GM12865 (cell line): ENCODE results near the gene BRSK2.
"Not testable (repeated sequence)": the region's sequence is repeated elsewhere in the genome, so short reads cannot be mapped to it uniquely, and the experiment has no call there.

Experiments used
- DNase-seq: peaks from one replicate; pipeline ENCODE4 v3.0.0; 2010; ENCODE audit warnings: low read depth
- H3K4me3 ChIP-seq: 2 replicates; pipeline ENCODE4 v1.5.1; 2011; ENCODE audit warnings: mild to moderate bottlenecking, low read depth, low read length, control low read depth
- CTCF ChIP-seq: IDR thresholded peaks from 2 replicates; pipeline ENCODE4 v1.5.1; 2011; ENCODE audit warnings: low read length, control low read depth, low read depth, inconsistent platforms; ENCODE audit not compliant: insufficient read depth; ENCODE audit errors: missing control alignments

BRSK2 gene

GRCh38 chr11:1412377-1413095 is 22.8 kb downstream of the BRSK2 start:
- DNase-seq = no peak

DNA sequence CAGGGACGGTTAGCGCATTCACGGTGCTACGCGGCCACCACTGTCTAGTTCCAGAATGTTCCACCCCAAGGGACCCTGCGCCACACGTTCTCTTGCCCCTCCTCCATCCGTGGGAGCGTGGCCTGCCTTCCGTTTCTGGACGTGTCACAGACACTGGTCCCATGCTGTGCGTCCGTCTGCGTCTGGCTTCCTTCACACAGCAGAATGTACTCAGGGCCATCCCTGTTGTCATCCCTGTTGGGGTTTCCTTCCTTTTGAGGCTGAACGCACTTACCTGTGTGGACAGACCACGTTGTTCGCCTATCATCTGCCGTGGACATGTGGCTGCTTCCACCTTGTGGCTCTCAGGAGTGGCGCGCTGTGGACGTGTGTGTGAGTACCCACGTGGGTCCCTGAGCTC is 24.9 kb downstream of the BRSK2 start:
- no peak for TF ChIP-seq CTCF
- no peak overlapping the region for H3K4me3 ChIP-seq
- DNase-seq = no peak

More at GRCh38 chr11:1412377-1413095, 22.8 kb downstream of the BRSK2 start:
- no peak overlapping the region for H3K4me3 ChIP-seq
- TF ChIP-seq CTCF = no peak

- H3K4me3 ChIP-seq = no peak overlapping the region
- DNase-seq = no peak
- no peak for TF ChIP-seq CTCF
Measured at GRCh38 chr11:1415631-1416030, 25.9 kb downstream of the BRSK2 start.

DNA sequence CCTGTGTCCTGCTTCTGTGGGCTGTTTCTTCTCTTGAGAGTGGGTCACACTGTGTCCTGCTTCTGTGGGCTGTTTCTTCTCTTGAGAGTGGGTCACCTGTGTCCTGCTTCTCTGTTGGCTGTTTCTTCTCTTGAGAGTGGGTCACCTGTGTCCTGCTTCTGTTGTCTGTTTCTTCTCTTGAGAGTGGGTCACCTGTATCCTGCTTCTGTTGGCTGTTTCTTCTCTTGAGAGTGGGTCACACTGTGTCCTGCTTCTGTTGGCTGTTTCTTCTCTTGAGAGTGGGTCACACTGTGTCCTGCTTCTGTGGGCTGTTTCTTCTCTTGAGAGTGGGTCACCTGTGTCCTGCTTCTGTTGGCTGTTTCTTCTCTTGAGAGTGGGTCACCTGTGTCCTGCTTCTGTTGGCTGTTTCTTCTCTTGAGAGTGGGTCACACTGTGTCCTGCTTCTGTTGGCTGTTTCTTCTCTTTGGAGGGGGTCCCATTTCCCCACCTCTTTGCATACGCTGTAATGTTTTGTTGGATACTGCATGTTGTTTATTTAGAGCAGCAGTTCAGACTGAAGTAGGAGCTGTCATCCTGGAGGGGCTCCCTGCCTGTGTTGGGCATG is 28.6 kb downstream of the BRSK2 start:
- not testable (repeated sequence) for H3K4me3 ChIP-seq, DNase-seq

DNA sequence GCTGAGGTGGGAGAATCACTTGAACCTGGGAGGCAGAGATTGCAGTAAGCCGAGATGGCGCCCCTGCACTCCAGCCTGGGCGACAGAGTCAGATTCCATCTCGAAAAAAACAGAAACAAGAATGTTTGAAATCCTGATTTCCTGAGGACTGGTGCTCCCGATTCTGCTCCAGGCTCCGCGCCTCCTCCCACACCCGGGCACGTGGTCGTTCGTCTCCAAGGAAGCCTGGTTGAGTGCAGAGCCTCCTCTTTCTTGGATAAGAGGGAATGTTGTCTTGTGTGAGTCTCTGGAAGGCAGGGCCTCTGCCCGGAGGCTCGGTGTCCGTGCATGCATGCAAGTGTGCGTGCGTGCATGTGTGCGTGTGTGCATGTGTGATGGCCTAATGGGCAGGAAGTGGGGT is 30.1 kb downstream of the BRSK2 start:
- no peak for DNase-seq
- TF ChIP-seq CTCF = no peak

GRCh38 chr11:1421291-1421690 is 31.6 kb downstream of the BRSK2 start:
- DNase-seq = no peak
- TF ChIP-seq CTCF = no peak

More for the DNA sequence above, 30.1 kb downstream of the BRSK2 start:
- H3K4me3 ChIP-seq = no peak overlapping the region

DNA sequence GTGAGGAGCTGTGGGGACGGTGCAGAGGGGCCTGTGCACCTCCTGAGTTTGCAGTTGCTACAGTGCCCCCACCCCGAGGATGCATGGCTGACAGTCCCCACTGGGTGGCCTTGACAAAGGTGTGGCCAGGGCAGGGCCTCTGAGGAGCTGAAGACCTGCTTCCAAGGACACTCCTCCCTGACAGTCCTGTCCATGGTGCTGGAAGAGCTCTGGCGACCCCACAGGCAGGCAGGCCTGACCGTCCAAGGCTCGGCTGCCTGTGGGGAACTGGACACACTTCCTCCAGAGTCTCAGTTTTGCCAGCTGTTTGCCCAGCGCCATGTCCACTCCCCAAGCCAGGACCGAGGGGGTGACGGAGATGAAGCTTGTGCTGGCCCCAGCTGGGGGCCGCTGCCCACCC is 32.7 kb downstream of the BRSK2 start:
- TF ChIP-seq CTCF = no peak
- no peak for DNase-seq
- no peak overlapping the region for H3K4me3 ChIP-seq

More at GRCh38 chr11:1421291-1421690, 31.6 kb downstream of the BRSK2 start:
- H3K4me3 ChIP-seq = no peak overlapping the region
